ENCODE results near the gene PCDHGA10.
"Not testable (repeated sequence)": the region's sequence is repeated elsewhere in the genome, so short reads cannot be mapped to it uniquely, and the experiment has no call there.

DNA sequence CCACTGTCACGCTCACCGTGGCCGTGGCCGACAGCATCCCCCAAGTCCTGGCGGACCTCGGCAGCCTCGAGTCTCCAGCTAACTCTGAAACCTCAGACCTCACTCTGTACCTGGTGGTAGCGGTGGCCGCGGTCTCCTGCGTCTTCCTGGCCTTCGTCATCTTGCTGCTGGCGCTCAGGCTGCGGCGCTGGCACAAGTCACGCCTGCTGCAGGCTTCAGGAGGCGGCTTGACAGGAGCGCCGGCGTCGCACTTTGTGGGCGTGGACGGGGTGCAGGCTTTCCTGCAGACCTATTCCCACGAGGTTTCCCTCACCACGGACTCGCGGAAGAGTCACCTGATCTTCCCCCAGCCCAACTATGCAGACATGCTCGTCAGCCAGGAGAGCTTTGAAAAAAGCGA lies 19.9 kb downstream of the PCDHGA10 start:
- TF ChIP-seq POLR2AphosphoS5 (IDR thresholded peaks at IDR 0.05; ENCODE audit: low read depth, low read length); CTCF (IDR thresholded peaks at IDR 0.05): not testable (repeated sequence)
